Endothelial cell (in vitro differentiated cells): ENCODE data around the gene CTNNA1. TPM values are rescaled to one million over a fixed set of nuclear protein-coding genes. Genes with fewer than 3 reads are reported as not detected.

Source experiments
- DNase-seq: peaks from one replicate; pipeline ENCODE4 v3.0.0; 2021; ENCODE audit warnings: low spot score
- H3K27ac Mint-ChIP-seq: one replicate; pipeline ENCODE4 v1.8.0; 2021; ENCODE audit warnings: mixed read lengths, inconsistent platforms; ENCODE audit not compliant: unreplicated experiment
- H3K27me3 Mint-ChIP-seq: one replicate; pipeline ENCODE4 v1.8.0; 2021; ENCODE audit warnings: mild to moderate bottlenecking, moderate library complexity, mixed read lengths, inconsistent platforms; ENCODE audit not compliant: unreplicated experiment
- H3K36me3 Mint-ChIP-seq: one replicate; pipeline ENCODE4 v1.8.0; 2021; ENCODE audit warnings: mild to moderate bottlenecking, low read depth, mixed read lengths, inconsistent platforms; ENCODE audit not compliant: unreplicated experiment
- H3K4me1 Mint-ChIP-seq: one replicate; pipeline ENCODE4 v1.8.0; 2021; ENCODE audit warnings: mild to moderate bottlenecking, mixed read lengths, inconsistent platforms; ENCODE audit not compliant: unreplicated experiment
- H3K4me3 Mint-ChIP-seq: one replicate; pipeline ENCODE4 v1.8.0; 2021; ENCODE audit warnings: mild to moderate bottlenecking, mixed read lengths, inconsistent platforms; ENCODE audit not compliant: unreplicated experiment
- H3K9me3 Mint-ChIP-seq: one replicate; pipeline ENCODE4 v1.8.0; 2021; ENCODE audit warnings: mixed read lengths, inconsistent platforms; ENCODE audit not compliant: unreplicated experiment
- CTCF ChIP-seq: fragments of 200-600 bp; sonication (generic); IDR thresholded peaks from one replicate; pipeline ENCODE4 v1.5.0; 2021; ENCODE audit warnings: antibody characterized with exemption; ENCODE audit not compliant: unreplicated experiment
- total RNA-seq: library from RNA; stranded (reverse); fragmentation: NEBNext Ultra II Directional; extraction: Animal tissue kit (Norgen Biotek cat#: 25700); gene quantifications from one replicate; pipeline ENCODE4 v1.2.1, GENCODE V29; 2021; ENCODE audit not compliant: unreplicated experiment

The CTNNA1 gene
- total RNA-seq, 1 donor from 2014 or later, result 521 TPM

DNA sequence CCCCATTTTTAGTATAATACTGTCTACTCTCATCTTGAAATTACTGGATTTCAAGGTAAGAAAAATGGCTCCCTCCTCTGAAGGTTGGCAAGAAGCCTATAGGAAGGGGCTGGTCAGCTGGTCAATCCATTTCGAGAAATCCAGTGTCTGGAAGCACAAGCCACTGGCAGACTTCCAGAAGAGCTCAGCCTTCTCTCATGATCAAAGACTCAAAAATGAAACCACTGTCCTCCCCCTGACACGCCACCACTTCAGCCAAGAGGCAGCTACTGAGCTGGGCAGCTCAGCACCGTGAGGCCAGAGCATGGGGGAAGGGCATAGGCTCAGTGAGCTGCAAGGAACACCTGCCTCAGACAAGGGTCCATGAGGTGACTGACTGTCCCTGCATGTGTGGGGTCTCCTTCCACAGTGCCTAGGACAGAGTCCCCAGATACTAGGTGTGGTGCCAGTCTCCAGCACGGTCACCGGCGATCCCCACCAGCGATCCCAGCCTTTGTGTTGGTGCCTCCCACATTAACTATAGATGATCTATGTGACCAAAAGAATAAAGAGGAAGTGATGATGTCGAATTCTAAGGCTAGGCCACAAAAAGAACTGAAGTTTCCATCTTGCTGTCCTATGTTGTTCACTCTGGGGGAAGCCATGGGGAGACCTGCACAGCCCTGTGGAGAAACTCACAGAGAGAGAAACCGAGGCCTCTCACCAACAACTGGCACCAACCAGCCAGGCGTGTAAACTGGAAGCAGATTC, 222.0 kb downstream of the CTNNA1 start:
- no peak overlapping the region for H3K4me3 Mint-ChIP-seq
- peaks cover 17% of the 10 kb centered on the region for H3K4me1 Mint-ChIP-seq
- no peak overlapping the region for H3K27ac Mint-ChIP-seq
- H3K27me3 Mint-ChIP-seq, result peaks cover 1% of the 10 kb centered on the region
- no peaks in the 10 kb centered on the region for H3K9me3 Mint-ChIP-seq
- TF ChIP-seq CTCF, result no peak
- no peak for DNase-seq
- peaks cover 5% of the 10 kb centered on the region for H3K36me3 Mint-ChIP-seq

DNA sequence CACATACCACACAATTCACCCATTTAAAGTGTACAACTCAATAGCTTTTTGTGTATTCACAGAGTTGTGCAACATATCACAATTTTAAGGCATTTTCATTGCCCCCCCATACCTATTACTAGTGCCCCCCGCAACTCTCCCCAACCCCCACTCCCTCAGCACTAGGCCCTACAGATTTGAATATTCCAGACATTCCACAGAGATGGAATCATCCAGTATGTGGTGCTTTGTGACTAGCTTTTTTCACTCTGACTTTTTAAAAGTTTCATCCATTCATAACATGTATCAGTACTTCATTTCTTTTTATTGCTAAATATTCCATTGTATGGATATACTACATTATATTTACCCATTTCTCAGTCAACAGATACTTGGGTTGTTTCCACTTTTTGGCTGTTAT, 224.9 kb downstream of the CTNNA1 start:
- no peak for TF ChIP-seq CTCF
- Mint-ChIP-seq H3K27me3 (peaks cover 5% of the 10 kb centered on the region), H3K36me3 (peaks cover 5% of the 10 kb centered on the region), H3K9me3 (no peaks in the 10 kb centered on the region), H3K4me1 (peaks cover 17% of the 10 kb centered on the region), H3K4me3 (no peak overlapping the region), H3K27ac (no peak overlapping the region)
- no peak for DNase-seq

- peaks cover 5% of the 10 kb centered on the region for H3K36me3 Mint-ChIP-seq
- peaks cover 17% of the 10 kb centered on the region for H3K4me1 Mint-ChIP-seq
- H3K9me3 Mint-ChIP-seq, result no peaks in the 10 kb centered on the region
- H3K4me3 Mint-ChIP-seq, result no peak overlapping the region
- no peak for TF ChIP-seq CTCF
- H3K27ac Mint-ChIP-seq, result no peak overlapping the region
- DNase-seq, result no peak
- peaks cover 8% of the 10 kb centered on the region for H3K27me3 Mint-ChIP-seq
These were observed 225.4 kb downstream of the CTNNA1 start for GRCh38 chr5:138978581-138978980.

DNA sequence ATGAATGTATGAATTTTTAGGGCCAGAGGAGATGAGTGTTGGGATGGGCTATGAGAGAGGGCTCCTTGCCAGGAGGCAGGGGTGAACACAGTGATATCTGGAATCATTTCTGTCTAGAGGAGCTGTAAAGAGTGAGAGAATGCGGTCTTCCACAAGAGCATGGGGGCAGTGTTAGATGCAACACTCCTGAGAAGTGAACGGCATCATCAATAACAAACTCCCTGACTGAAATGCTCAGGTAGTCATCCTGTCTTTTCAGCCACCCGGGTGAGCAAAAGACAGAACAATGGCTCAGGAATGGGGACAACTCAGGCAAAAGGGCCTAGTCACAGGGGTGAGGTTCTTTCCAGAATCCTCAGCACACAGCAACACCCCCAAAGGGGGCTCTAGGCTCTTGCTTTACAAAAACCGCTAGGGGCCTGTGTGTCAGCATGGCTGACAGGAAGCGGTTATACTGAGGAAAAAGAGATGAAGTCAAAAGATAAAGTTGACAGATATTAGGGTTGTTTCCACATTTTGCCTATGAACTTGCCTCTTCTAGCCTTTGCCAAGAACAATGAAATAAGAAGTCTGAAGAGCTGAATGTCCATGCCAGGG, 226.6 kb downstream of the CTNNA1 start:
- peaks cover 5% of the 10 kb centered on the region for H3K36me3 Mint-ChIP-seq
- H3K4me1 Mint-ChIP-seq, result peaks cover 20% of the 10 kb centered on the region
- TF ChIP-seq CTCF, result no peak
- no peaks in the 10 kb centered on the region for H3K9me3 Mint-ChIP-seq
- H3K27me3 Mint-ChIP-seq, result peaks cover 8% of the 10 kb centered on the region
- H3K27ac Mint-ChIP-seq, result no peak overlapping the region
- no peak overlapping the region for H3K4me3 Mint-ChIP-seq
- DNase-seq, result no peak

DNA sequence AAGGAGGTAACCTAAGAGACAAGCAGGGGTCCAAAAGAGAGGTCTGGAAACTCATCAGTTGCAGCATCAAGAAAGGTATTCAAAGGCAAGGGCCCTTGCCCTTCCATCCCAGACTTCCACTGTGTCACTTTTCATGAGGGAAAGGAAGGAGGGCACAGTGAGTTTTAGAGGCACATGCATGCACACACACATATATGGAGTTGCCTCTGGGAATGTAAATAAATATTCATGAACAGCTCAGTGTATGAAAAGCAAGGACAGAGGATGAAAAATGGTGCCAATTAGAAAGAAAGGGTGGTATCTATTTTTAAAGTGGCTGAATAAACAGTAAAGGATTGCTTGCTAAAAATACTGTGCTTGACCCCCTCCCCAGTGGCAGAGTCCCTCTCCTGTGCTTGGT, 227.2 kb downstream of the CTNNA1 start:
- no peak for TF ChIP-seq CTCF
- Mint-ChIP-seq H3K4me3 (no peak overlapping the region), H3K36me3 (peaks cover 5% of the 10 kb centered on the region), H3K4me1 (peaks cover 27% of the 10 kb centered on the region), H3K9me3 (no peaks in the 10 kb centered on the region), H3K27me3 (peaks cover 8% of the 10 kb centered on the region), H3K27ac (no peak overlapping the region)
- no peak for DNase-seq
